ENCODE measurements around the gene CERCAM.

The CERCAM gene

DNA sequence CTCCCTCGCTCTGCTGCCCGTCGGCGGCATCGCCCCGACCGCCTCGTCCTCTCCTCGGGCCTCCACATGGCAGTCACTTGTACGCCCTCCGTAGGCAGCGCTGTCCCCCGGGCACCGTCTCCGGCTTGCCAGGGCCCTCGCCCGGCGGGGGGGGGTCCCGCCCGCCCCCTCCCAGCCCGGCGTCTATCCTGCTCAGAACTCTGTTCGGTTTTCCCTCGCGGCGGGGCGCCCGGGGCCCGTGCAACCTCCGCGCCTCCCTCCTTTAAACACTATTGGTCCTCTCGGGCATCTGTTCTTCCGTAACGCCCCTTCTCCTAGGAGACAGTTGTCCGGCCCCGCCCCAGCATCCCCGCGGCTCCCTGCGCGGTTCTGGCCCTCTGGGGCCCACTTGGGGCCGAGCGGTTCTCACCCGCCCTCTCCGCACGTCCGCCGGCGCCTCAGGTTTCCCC is 36.0 kb downstream of the CERCAM start:
- DNase-seq (ENCODE audit: low read depth in 2 of 2) = peak; percentile 48 to 65

DNA sequence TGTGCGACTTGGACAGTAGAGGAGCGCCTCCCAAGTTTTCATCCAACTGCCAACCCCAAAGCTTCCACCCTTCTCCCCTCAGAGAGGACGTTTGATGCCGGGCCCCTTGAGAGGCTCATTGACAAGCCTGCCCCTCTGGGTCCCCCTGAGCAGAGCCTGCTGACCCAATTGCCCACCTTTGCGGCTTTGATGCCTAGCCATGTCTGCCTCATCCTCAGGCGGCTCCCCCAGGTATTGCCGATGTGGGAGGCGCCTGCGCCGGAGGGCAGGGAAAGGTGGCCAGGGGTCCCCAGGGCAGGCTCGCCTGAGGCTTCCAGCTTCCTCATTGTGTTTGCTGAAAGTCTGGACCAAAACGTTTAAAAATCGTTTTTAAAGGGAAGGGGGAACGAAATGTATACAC is 36.5 kb downstream of the CERCAM start:
- no peak for DNase-seq (ENCODE audit: low read depth in 2 of 2)

DNA sequence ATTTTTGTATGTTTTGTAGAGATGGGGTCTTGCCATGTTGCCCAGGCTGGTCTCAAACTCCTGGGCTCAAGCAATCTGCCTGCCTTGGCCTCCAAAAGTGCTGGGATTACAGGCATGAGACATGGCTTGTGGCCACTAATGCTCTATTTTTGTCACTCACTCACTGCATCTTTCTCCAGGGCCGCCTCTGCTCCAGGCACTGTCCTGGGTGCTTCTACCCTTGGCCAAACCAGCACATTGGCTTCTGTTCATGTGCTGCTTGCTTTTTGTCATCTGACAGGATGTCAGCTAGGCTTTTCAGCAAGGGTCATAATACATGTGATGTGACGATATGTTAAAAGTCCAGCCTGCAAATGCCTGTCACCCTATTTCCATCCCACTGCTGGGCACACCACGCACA is 38.4 kb downstream of the CERCAM start:
- no peak for DNase-seq (ENCODE audit: low read depth in 2 of 2)

DNA sequence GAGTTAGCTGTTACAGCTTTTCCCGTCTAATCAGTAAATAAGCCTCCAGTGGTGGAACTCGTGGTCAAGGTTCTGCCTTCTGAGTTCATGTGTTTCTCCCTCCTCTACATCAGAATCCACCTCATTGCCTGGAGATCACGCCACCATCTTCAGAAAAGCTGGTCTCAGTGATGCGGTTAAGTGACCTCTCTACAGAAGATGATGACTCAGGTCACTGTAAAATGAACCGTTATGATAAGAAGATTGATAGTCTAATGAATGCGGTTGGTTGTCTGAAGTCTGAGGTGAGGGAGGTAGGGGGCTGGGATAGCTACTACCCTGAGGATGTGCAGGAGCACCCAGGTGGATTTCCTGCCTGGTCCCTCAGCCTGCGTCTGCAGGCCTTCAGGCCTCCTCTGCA is 48.4 kb downstream of the CERCAM start:
- no peak for DNase-seq (ENCODE audit: low read depth in 2 of 2)

DNA sequence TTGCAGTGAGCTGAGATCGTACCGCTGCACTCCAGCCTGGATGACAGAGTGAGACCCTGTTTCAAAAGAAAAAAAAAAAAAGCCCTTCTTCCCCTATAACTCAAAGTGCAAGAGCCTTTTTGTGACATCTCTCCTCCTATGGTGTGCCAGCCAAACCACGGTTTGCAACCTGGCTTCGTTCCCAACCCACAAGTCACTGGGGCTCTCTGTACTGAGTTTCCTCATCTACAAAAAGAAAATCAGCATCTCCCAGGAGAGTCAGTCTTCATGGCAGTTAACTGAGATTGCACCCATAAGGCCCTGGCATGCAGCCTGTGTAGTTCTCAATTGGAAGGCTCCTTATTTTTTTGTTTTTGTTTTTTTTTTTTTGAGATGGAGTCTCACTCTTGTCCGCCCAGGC is 49.9 kb downstream of the CERCAM start:
- no peak for DNase-seq (ENCODE audit: low read depth in 2 of 2)

DNA sequence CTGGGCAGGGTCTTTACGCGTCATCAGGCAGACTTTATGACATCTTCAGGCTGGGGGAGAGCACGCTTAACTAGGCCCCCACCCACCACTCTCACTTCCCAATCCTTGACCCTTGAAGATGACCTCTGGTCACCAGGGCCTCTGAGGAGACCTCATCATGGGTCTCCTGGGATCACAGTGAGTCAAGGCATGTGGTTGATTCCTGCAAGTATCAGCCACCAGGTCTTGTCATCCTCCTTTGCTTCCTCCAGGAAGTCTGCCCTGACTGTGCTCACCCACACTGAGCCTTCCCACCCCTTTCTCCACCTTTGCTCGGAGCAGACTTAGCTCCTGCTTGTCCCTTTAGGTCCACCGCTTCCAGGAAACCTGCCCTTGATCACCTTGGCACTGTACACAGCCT is 52.4 kb downstream of the CERCAM start:
- no peak for DNase-seq (ENCODE audit: low read depth in 2 of 2)

DNA sequence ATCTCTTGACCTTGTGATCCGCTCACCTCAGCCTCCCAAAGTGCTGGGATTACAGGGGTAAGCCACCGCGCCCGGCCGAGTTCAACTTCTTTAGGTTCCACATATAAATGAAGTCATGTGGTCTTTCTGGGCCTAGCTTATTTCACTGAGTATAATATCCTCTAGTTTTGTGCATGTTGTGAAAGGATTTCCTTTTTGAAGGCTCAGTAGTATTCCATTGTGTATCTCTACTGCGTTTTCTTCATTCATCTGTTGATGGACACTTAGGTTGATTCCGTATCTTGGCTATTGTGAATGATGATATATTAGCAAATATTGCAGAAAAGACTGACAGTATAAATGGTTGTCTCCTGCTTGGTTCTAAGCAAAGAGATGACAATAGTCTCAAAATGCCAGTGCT is 55.2 kb downstream of the CERCAM start:
- DNase-seq (ENCODE audit: low read depth in 2 of 2) = no peak

DNA sequence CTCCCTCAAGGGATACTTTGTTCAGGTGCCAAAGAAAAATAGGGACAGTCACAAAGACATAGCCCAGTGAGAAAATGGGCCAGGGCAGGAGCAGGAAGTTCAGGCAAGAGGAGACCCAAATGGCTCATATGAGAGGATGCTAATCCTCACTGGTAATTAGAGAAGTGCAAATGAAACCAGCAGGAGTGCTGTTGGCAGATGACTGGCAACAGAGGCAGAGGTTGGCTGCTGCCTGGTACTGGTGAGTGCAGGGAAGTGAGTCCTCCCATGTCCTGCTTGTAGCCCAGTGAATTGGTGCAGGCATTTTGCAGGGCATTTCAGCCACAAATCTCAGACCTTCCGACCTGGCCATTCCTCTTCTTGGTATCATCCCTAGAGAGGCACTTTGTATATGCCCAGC is 58.6 kb downstream of the CERCAM start:
- DNase-seq (ENCODE audit: low read depth in 2 of 2) = no peak

DNA sequence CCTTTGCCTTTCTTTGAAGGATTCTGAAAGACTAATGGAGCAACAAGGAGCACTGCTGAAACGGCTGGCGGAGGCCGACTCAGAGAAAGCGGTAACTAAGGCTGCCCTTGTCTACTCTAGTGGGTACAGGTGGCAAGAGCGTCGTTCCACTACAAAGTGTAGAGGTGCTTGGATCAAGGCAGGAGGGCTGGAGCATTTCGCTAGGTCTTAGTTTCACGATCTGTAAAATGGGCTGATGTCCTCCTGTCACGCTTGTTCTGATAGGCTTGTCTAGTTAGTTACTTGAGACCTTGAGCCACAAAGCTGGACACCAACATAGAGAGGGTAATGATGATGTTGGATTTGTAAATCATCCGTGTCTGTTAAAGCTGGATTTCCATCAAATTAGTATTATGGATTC is 60.9 kb downstream of the CERCAM start:
- no peak for DNase-seq (ENCODE audit: low read depth in 2 of 2)

DNA sequence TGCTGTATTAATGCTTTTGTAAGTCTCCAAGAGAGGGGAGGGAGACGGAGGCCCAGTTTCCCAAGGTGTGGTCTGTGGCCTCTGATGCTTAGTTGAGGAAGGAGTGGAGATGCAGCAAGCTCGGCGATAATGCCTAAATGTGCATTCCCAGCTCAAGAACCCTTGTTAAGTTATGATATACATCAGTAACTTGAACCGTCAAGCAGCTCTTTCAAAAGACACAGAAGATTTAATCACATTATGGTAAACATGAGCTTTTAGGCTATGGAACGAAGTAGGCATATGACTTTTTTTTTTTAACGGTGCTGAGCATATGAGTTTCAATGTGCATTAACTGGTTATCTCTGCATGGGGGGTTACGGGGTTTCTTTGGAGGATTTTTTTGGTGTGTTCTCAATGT is 61.5 kb downstream of the CERCAM start:
- DNase-seq (ENCODE audit: low read depth in 2 of 2) = no peak

DNA sequence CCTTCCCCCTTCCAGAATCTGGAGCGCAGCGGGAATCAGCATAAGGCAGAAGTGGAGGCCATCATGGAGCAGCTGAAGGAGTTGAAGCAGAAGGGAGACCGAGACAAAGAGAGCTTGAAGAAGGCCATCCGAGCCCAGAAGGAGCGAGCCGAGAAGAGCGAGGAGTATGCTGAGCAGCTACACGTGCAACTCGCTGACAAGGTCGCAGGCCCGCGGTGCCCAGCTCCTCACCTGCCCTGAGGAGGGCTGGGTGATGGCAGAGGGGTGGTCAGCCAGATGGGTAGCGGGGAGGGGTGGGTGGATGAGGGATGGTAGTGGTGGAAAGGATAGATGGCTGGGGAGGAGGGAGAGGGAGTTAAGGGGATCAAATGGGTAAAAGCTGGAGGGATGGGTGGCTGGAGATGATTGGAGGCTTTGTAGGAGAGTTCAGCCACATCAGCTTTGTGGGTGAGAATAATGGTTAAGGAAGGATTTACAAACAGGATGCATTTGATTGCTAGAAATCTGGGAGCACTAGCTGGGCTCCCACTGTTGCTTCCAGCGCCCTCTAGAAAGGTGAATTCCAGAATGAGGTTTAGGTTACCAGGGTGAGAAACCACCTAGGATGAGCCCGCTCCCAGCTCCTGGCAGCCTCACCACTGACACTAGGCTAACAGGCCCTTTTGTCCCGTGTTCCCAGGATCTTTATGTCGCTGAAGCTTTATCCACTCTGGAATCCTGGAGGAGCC is 64.2 kb downstream of the CERCAM start:
- no peak for DNase-seq (ENCODE audit: low read depth in 2 of 2)

DNA sequence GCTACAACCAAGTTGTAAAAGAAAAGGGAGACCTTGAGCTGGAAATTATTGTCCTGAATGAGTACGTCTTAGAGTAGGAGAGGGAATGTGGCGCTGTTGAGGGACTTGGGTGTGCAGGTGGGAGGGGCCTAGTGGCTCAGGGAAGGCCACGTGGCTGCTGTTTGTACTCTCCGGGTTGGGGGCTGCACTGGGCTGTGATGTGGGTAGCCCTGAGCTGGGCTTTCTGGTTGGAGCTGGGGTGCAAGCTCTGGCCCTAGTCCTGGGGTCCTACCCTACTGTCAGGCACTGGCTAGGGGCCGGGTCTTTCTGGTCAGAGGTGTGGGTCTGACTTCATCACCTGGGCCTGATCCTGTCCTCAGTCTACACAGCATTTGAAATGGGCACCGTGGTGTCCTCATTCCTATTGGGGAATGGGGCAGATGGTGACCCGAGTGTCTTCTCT is 64.8 kb downstream of the CERCAM start:
- no peak for DNase-seq (ENCODE audit: low read depth in 2 of 2)

DNA sequence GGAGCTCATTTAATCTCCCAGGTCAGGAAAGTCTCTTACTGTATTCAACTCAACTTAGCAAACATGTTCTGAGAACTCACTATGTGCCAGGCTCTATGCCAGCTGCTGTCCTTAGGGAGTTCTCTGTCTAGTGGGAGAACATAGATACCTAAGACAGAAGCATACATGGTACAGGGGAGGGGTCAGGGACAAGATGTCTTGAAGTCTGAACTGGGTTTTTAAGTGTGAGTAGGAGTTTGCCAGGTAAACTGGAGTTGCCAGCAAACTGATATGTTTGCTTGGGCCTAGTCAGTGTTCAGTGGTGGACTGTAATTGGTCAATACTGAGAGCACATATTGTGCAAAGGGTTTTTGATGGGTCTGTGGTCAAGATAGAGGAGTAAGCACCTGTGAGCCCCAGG is 65.5 kb downstream of the CERCAM start:
- no peak for DNase-seq (ENCODE audit: low read depth in 2 of 2)

Measured in activated CD4-positive, alpha-beta T cell treated with anti-CD3 and anti-CD28 coated beads for 24 hours (primary cell).